Vein endothelial cell (primary cell): ENCODE results near the gene RAP1GDS1. TPM values are rescaled to one million over a fixed set of nuclear protein-coding genes. Genes with fewer than 3 reads are reported as not detected.

ENCODE experiments used
- total RNA-seq: library from RNA; depleted of rRNA; stranded (reverse); fragments of >200 nt; gene quantifications from 2 replicates; pipeline ENCODE4 v1.2.3, GENCODE V29; 2012

Gene RAP1GDS1, protein sequence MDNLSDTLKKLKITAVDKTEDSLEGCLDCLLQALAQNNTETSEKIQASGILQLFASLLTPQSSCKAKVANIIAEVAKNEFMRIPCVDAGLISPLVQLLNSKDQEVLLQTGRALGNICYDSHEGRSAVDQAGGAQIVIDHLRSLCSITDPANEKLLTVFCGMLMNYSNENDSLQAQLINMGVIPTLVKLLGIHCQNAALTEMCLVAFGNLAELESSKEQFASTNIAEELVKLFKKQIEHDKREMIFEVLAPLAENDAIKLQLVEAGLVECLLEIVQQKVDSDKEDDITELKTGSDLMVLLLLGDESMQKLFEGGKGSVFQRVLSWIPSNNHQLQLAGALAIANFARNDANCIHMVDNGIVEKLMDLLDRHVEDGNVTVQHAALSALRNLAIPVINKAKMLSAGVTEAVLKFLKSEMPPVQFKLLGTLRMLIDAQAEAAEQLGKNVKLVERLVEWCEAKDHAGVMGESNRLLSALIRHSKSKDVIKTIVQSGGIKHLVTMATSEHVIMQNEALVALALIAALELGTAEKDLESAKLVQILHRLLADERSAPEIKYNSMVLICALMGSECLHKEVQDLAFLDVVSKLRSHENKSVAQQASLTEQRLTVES
- total RNA-seq = 59.8 and 77.6 TPM in 2 replicates

DNA sequence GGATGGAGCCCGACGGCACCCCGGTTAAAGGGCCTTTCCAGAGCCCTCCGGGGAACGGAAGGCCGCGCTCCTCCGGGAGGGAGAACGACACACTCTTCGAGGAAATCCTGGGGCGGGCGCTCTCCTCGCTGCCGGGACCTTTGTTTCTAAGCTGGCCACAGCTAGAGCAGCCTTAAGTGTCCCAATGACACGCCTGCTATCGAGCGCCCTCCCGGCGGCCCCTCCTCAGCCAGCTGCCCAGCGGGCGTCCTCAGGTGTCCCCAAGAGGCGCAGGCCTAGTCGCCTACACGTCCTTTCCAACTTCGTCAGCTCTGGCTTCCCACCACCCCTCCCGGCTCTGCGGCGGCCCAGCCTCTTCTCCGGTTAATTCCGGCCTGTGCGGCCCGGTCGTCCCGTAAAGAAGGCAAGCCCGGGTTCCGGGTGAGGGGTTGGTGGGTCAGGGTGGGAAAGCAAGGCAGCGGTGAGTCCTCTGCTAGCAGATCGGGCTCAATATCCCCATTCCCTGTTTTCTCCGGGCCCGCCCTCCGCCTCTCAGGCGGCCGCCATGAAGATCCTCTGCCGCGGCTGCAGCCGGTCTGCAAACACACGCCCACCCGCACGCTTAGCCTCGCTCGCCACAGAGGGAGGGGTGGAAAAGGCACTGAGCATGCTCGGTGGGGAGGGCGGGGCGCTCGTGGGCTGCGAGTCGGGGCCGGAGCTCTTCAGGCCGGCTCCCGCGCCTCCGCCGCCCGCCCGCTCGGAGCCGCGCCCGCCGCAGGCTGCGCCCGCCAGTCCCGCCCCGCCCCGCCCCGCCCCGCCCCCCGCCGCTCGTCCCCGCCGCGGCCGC, at the start of gene RAP1GDS1:
RAP1GDS1 (plus strand) TSS at position 806 of the 826 bp plus-strand sequence. CDS start 182 bp downstream, outside the sequence.

Other genes starting within 250 kb of the RAP1GDS1 start
- gene STPG2, start 117.9 kb upstream of the RAP1GDS1 start, total RNA-seq = under 0.01 and 0.19 TPM in 2 replicates